GM19463 (cell line): ENCODE results near the gene MEX3C.

Experiments
- ATAC-seq: cut with Tn5 transposase; IDR thresholded peaks from one replicate; pipeline ENCODE4 v1.9.1; 2021; ENCODE audit warnings: mild to moderate bottlenecking, moderate library complexity; ENCODE audit not compliant: unreplicated experiment

MEX3C gene

GRCh38 chr18:51154431-51155063 is 42.9 kb downstream of the MEX3C start:
- ATAC-seq: no peak

- ATAC-seq: peak; percentile 77
Observed at GRCh38 chr18:51153659-51154371, 43.7 kb downstream of the MEX3C start.

DNA sequence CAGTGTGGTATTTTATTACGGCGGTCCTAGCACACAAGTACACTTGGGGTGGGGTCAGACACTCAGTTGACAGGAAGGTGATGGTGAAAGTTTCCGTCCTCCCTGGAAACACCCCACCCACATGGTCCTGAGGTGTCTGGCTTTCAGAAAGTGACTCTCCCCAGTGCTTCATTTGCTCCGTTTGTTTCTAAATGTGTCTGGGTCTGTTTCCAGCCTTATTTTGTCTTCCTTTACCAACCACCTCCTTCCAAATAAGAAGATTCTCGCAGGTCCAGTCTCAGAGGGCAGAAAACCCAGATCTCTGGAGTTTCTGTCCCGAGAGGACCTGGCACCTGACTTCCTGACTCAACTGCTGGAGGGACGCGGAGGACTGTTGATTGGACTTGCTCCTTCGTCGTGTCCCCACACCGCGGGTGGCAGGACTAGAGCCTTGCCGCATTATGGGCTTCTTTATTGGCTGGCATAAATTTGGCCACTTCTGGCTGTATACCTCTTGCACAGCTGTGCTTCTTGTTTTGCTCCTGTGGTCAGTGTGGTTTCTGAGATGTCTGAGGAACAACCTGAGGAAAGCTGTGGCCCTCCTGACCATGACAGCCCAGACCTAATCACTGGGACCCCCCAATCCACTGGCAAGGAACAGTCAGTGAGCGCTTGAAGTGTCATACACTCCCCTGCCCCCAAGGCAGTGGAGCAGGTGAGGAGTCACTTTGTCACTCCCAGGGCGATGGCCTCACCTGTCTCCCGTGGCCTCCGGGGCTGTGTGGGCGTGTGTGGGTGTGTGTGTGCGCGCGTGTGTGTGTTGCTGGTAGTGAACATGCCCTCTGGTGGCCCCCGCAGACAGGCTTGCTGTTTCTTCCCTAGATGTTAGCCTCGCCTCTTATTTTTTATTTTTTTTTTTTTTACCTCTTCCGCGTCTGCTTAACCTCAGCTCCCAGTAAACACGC is 45.6 kb downstream of the MEX3C start:
- ATAC-seq: peak; percentile 25

GRCh38 chr18:51151185-51151567 is 46.3 kb downstream of the MEX3C start:
- ATAC-seq: no peak

DNA sequence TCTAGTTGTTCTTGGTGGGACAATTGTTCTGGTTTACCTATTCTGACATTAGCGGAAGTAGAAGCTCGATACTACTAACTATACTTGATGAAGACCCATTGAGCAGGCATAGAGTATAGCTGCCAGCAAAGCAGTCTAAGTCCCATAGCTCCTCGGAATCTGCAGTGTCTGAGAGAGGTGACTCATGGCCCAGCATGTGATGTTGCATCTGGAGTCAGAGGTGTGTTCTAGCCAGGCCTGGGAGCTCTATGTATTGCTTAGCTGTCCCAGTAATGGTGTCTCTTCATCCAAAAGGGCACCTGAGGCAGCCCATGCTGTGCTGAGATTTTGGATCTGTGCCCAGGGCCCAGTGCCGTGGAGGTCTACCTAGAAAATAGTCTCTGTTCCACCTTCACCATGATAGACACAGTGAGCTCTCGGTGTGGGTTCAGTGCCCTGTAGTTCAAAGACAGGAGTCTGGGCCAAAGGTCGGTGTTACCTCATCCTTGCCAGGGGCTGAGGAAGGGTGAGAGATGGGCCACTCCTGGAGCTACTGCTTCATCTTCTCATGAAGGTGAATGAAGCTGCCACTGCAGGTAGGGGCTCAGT is 47.3 kb downstream of the MEX3C start:
- no peak for ATAC-seq

DNA sequence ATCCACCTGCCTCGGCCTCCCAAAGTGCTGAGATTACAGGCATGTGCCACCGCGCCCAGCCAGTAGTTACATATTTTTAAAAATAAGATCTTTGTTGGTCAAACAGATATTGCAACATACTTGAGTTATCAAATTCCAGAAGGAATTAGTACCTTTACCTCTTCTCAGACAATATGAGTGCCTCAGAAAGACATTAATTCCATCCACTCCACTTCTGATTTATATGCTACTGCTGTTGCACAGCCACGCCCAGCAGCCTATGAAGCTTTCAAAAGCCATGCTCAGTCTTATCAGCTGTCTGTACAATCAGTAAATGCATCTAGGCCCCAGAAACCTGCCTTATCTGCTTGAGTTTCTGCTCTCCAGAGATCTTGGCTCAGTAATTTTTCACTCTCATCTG is 47.8 kb downstream of the MEX3C start:
- ATAC-seq: no peak

- ATAC-seq: no peak
Observed at GRCh38 chr18:51146909-51147308, 50.6 kb downstream of the MEX3C start.

GRCh38 chr18:51138936-51139335 is 58.5 kb downstream of the MEX3C start:
- no peak for ATAC-seq

DNA sequence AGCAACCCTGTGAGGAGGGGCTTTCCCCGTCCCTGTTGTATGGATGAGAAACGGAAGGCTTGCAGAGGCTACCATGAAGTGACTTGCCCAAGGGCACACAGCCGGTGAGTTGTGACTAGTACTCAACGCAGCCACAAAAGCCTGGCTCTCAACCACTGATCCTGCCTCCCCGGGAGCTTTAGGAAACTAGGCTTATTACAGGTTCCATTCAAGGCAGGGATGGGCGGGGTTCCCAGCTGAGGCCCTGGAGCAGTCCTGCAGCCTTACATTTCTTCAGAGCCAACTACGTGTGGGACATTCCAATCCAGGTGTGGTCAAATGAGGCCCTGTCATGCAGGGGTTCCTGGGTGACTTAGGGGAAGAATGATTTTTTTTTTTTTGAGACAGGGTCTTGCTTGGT is 59.6 kb downstream of the MEX3C start:
- ATAC-seq: no peak

DNA sequence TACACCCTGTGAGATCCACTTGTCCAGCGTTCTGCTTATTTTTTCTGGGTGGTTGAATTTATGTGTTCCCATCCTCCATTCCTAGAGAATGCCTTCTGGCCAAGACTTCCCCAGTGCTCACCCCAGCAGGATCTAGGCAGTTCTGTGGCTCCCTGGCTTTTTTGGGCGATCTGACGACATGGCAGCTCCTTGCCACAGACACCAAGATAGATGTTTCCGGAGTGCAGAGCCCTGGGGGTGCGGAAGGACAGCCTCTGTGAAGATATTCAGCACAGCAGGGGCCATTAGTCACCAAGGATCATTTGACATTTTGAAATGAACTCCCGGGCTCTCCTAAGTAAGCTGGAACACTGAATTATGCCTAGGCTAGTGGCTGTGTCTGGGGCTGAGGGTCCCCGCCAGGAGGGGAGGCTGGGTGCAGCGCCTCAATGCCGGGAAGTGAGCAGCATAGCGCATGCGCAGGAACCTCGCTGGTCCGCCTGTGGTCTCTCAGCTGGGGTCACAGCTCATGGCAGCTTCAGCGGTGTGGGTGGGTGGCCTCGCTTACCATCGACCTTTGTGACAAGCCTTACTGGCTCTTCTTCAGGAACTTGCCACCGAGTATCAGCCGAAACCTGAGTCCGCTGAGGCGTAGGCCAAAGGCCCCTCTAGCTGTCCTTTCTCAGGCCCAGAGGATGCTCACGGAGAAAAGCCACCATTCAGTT is 60.3 kb downstream of the MEX3C start:
- ATAC-seq: no peak

DNA sequence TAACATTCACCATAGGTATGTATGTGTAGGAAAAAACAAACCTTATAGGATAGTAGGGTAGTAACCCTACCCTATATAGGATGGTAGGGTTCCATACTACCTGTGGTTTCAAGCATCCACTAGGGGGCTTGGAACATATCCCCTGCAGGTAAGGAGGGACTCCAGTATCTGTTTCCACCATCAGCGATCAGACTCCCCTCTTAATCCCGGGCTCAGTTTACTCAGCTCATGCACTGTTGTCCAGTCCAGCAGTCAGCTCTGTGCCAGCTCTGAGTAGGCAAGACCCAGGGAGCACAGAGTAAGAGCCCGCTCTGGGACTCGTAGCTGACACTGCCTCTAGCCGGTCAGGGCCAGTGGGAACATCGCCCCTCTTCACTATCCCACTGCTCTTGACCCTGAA is 61.7 kb downstream of the MEX3C start:
- ATAC-seq: peak; percentile 51

DNA sequence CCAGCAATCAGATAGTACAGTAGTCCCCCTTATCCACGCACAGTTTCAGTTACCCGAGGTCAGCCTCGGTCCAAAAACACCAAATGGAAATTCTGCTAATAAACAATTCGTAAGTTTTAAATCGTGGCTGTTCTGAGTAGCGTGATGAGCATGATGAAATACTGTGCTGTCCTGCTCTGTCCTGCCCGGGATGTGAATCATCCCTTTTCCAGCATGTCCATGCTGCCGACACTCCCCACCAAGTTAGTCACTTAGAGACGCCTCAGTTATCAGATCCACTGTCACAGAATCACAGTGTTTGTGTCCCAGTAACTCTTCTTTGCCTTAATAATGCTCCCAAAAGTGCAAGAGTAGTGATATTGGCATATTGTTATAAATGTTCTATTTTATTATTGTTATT is 62.1 kb downstream of the MEX3C start:
- no peak for ATAC-seq

DNA sequence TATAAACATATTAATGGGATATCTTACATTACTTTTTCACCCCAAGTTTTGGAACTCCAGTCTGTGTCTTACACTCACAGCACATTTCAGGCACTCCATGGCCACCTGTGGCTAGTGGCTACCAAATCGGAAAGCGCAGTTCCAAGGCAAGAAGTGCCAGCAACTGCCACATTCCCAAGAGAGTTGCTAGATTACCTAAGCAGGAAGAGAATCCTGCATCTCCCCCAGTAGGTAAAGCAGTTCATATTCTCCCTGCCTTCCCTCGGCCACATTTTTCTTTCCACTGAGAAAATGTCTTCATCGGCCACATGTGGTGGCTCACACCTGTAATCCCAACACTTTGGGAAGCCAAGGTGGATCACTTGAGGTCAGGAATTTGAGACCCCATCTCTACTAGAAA is 62.8 kb downstream of the MEX3C start:
- ATAC-seq: no peak

DNA sequence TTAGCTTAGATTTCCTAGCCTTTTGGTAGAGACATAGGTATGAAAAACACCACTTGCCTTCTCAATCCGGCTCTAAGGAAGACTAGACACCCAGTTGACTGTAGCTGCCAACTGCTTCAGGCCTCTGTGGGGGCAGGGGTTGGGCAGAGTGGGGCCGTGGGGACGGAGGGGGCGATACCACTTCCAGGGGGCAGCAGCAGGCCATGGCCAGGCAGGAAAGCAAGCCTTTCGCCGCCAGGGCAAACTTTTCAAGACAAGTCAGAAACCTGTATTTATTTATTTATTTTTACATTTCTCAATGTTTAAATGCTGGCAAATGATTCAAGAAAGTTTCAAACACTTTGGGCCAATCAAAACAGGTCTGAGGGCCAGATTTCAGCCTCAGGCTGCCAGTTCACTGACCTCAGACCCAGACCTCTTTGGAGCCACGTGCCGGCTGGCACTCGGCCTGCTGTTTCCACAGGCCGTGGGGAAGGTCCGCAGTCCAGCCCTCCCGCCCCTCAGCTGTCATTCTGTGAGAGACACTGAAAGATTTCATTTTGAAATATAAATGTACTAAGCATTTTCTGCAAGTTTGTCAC is 63.8 kb downstream of the MEX3C start:
- ATAC-seq: no peak

- ATAC-seq: peak; percentile 64
Observed at GRCh38 chr18:51132256-51132935, 65.1 kb downstream of the MEX3C start.

- no peak for ATAC-seq
Observed at GRCh38 chr18:51128533-51128932, 68.9 kb downstream of the MEX3C start.

GRCh38 chr18:51127664-51128063 is 69.8 kb downstream of the MEX3C start:
- no peak for ATAC-seq

DNA sequence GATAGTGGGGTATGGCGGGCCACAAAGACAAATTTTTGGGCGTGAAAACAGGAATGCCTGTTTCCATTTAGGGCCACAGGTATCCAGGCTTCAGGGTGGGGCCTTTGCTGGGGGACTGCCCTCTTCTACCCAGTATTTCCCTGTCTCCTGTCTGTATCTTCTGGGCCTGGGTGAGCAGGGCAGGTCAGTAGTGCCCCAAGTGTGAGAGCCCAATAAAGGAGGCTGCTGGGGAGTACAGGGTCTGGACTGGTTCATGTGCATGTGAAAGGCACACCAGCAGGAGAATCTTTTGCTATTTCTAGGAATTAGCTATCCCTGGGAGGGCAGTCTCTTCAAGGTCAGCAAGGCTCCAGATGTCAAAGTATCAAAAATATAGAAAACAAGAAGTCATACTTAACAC is 71.5 kb downstream of the MEX3C start:
- ATAC-seq: no peak
